Fibroblast of lung (primary cell): ENCODE data around the gene NDEL1.

Experiments used
- EZH2 ChIP-seq: IDR thresholded peaks from 2 replicates; pipeline ENCODE4 v1.5.1; 2012; ENCODE audit warnings: low read length, control low read depth, mild to moderate bottlenecking; ENCODE audit errors: missing control alignments
- TF ChIP-seq, protein P1 (sequence below), 2 donors: IDR thresholded peaks in 1 of 2; conservative IDR thresholded peaks in 1 of 2; 1 replicate in 1 of 2; 2 replicates in 1 of 2; pipeline ENCODE4 v1.5.1; 2011 to 2012; ENCODE audit warnings: low read length in 2 of 2, control low read depth in 1 of 2, inconsistent platforms in 1 of 2, low read depth in 1 of 2, mild to moderate bottlenecking in 1 of 2

DNA sequence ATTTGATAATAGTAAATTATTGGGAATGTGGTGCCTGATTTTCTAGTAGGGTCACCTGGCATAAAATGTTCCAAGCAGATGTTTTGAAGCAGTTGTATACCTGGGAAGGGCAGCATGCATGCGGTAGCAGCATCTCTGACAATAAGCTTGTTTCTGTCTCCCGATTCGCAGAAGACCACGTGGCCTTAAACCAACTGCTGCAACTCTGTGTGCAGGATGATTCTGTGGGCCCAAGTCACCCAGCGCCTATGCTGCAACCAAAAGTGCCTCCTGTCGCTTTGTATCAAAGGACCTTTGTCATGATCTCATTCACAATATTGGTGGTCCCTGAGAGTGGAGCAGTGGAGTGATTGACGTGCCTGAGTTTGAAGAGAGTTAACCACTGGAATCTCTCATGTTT lies 8.1 kb downstream of the NDEL1 start:
- TF ChIP-seq, protein P1, sequence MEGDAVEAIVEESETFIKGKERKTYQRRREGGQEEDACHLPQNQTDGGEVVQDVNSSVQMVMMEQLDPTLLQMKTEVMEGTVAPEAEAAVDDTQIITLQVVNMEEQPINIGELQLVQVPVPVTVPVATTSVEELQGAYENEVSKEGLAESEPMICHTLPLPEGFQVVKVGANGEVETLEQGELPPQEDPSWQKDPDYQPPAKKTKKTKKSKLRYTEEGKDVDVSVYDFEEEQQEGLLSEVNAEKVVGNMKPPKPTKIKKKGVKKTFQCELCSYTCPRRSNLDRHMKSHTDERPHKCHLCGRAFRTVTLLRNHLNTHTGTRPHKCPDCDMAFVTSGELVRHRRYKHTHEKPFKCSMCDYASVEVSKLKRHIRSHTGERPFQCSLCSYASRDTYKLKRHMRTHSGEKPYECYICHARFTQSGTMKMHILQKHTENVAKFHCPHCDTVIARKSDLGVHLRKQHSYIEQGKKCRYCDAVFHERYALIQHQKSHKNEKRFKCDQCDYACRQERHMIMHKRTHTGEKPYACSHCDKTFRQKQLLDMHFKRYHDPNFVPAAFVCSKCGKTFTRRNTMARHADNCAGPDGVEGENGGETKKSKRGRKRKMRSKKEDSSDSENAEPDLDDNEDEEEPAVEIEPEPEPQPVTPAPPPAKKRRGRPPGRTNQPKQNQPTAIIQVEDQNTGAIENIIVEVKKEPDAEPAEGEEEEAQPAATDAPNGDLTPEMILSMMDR (conservative IDR thresholded peaks at IDR 0.05 in 1 of 2, IDR thresholded peaks at IDR 0.05 in 1 of 2; ENCODE audit: low read depth in 1 of 2, low read length in 2 of 2), result no peak
- TF ChIP-seq EZH2, result no peak
